Tibial nerve (tissue), 4 donors: ENCODE results near the gene SPOCK1. TPM values are rescaled to one million over a fixed set of nuclear protein-coding genes. Genes with fewer than 3 reads are reported as not detected.
A peak's percentile ranks its signal among the peaks of the same experiment; 100 is the strongest.

Experiments
- DNase-seq, 2 donors: peaks; one replicate each; pipeline ENCODE4 v3.0.0-alpha.2; 2019; ENCODE audit warnings: low spot score in 2 of 2
- H3K27ac ChIP-seq, 4 donors: fragments of 200-600 bp; sonication (generic) in 3 of 4; one replicate each; pipeline ENCODE4 v1.5.1; 2017 to 2019; ENCODE audit warnings: mild to moderate bottlenecking in 1 of 4
- H3K27me3 ChIP-seq, 2 donors: fragments of 200-600 bp; sonication (generic) in 1 of 2; one replicate each; pipeline versions ENCODE4 v1.5.1 to v1.6.0; 2017 to 2019
- H3K36me3 ChIP-seq, 3 donors: fragments of 200-600 bp; sonication (generic); one replicate each; pipeline ENCODE4 v1.5.1; 2018 to 2019
- H3K4me1 ChIP-seq, 4 donors: fragments of 200-600 bp; sonication (generic) in 3 of 4; one replicate each; pipeline ENCODE4 v1.5.1; 2017 to 2019
- H3K4me3 ChIP-seq, 4 donors: fragments of 200-600 bp; sonication (generic) in 3 of 4; one replicate each; pipeline ENCODE4 v1.5.1; 2017 to 2019; ENCODE audit warnings: mild to moderate bottlenecking in 1 of 4, moderate library complexity in 1 of 4
- H3K9me3 ChIP-seq, 4 donors: fragments of 200-600 bp; sonication (generic) in 3 of 4; one replicate each; pipeline ENCODE4 v1.5.1; 2017 to 2019
- CTCF ChIP-seq, 5 experiments: fragments of 200-600 bp in 3 of 5; fragments of 450-650 bp in 2 of 5; sonication (generic) in 3 of 5; IDR thresholded peaks; one replicate each; pipeline ENCODE4 v1.5.1; 2016 to 2019; ENCODE audit warnings: antibody characterized with exemption in 5 of 5, mild to moderate bottlenecking in 3 of 5, moderate library complexity in 2 of 5
- EP300 ChIP-seq, 2 donors: sonication (generic); formaldehyde crosslinking; IDR thresholded peaks; one replicate each; pipeline ENCODE4 v1.6.1; 2017; ENCODE audit warnings: antibody characterized with exemption in 2 of 2, mild to moderate bottlenecking in 1 of 2
- POLR2A ChIP-seq, 2 donors: fragments of 450-650 bp; IDR thresholded peaks; one replicate each; pipeline ENCODE4 v1.6.1; 2017; ENCODE audit warnings: antibody characterized with exemption in 2 of 2, mild to moderate bottlenecking in 2 of 2, moderate library complexity in 2 of 2
- WGBS, 2 donors: methylation state at CpG; one replicate each; pipeline ENCODE4 v1.1.5; 2018; 5-methylcytosine and 5-hydroxymethylcytosine counted together
- total RNA-seq, 4 donors: library from RNA; depleted of rRNA; stranded (reverse); fragments of >200 nt; gene quantifications; one replicate each; pipeline ENCODE4 v1.1.0, GENCODE V29; 2016

SPOCK1 gene
- total RNA-seq, 4 donors from 2014 or later = 39.8 to 119 (median 73.1) TPM

DNA sequence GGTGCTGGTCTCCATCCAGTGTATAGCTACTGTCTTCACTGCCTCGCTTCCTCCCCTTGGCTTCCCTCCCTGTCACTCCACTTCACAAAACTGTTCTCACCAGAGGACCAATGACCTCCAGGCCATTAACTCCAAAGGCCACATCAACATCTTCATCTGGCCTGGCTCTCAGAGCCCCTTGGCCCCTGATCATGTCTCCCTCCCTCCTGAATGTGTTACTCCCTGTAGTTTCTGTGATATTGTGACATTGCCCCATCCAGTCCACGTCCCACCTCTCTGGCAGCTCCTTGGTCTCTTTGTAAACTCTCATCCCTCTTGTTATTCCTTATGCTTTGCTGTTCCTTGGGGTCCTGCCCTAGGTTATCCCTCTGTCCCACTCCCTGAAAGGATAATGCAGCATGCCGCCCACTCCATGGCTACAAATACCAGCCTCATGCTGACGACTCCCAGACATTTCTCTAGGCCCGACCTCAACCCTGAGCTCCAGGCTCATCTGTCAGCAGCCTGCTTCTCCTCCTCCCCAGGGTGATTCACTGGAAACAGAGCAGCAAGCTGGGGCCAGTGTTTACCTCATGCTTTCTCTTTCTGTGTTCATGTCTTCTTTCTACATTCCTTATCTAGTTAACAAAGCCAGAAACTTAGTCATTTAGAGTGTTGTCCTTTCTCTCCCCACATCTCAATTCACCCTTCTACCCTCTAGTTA is 312.2 kb downstream of the SPOCK1 start:
- Histone ChIP-seq H3K27ac (peak overlapping the region in 2 of 4 donors; percentile 26 to 50), H3K4me3 (no peak overlapping the region), H3K4me1 (no peaks in the 10 kb centered on the region), H3K36me3 (no peaks in the 10 kb centered on the region), H3K9me3 (no peaks in the 10 kb centered on the region), H3K27me3 (no peaks in the 10 kb centered on the region)
- TF ChIP-seq EP300 (IDR thresholded peaks at IDR 0.05) (no peak), CTCF (IDR thresholded peaks at IDR 0.05) (no peak), POLR2A (IDR thresholded peaks at IDR 0.05) (no peak)
- 48 to 51% methylated on average over 5 of the region's 5 CpGs for WGBS, 2 donors
- DNase-seq = peak; percentile 20 to 36

GRCh38 chr5:137185193-137185592 is 313.9 kb downstream of the SPOCK1 start:
- no peak for DNase-seq
- Histone ChIP-seq H3K27ac (no peak overlapping the region), H3K27me3 (no peaks in the 10 kb centered on the region), H3K9me3 (no peaks in the 10 kb centered on the region), H3K4me1 (no peaks in the 10 kb centered on the region), H3K36me3 (no peaks in the 10 kb centered on the region), H3K4me3 (no peak overlapping the region)
- no peak for TF ChIP-seq POLR2A (IDR thresholded peaks at IDR 0.05)
- TF ChIP-seq CTCF (IDR thresholded peaks at IDR 0.05) = no peak
- TF ChIP-seq EP300 (IDR thresholded peaks at IDR 0.05) = no peak
- WGBS, 2 donors = 92 to 95% methylated on average over 2 of the region's 2 CpGs

GRCh38 chr5:137184734-137185133 is 314.4 kb downstream of the SPOCK1 start:
- Histone ChIP-seq H3K9me3 (no peaks in the 10 kb centered on the region), H3K36me3 (no peaks in the 10 kb centered on the region), H3K27me3 (no peaks in the 10 kb centered on the region), H3K4me3 (no peak overlapping the region), H3K27ac (no peak overlapping the region), H3K4me1 (no peaks in the 10 kb centered on the region)
- WGBS, 2 donors = 91 to 92% methylated on average over 2 of the region's 2 CpGs
- TF ChIP-seq EP300 (IDR thresholded peaks at IDR 0.05) (no peak), CTCF (IDR thresholded peaks at IDR 0.05) (no peak)
- DNase-seq = no peak

DNA sequence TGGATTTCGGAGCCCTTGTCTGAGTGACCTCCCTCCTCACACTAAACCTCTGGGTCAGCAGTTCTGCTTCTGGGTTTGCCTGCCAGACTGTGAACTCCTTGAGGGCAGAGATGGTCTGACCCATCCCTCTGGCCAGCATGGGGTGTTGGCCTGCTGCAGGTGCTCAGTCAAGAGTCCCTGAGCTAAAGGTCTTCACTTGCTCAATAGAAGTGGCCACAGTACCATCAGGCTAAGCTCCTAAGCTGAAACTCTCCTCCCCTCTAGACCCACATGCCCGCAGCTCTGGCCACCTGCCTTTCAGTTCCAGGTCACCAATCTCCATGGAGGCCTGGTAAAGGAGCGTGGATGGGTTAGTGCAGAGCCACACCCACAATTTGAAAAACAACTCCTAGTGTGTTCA is 316.6 kb downstream of the SPOCK1 start:
- TF ChIP-seq EP300 (IDR thresholded peaks at IDR 0.05) (no peak), CTCF (IDR thresholded peaks at IDR 0.05) (no peak), POLR2A (IDR thresholded peaks at IDR 0.05) (no peak)
- 83 to 85% methylated on average over 3 of the region's 3 CpGs for WGBS, 2 donors
- no peaks in the 10 kb centered on the region for H3K4me1 ChIP-seq

DNA sequence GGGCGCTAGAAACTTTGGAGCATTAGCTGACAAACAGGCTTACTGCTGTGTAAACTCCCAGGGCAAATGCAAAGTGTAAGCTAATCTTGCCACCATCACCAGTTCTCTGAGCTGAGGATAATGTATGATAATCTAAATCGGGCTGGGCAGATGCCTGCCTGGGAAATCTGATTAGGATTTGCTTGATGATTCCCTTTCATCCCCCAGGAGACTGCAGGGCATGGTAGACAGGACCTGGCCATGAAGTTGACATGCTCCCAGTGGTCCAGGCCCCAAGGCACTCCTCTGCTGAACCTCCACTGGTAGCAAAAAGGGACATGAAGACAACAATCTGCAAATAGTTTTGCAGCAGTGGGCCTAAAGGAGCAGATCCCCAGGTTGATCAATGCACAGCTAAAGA is 317.5 kb downstream of the SPOCK1 start:
- Histone ChIP-seq H3K4me1 (no peaks in the 10 kb centered on the region), H3K27ac (no peak overlapping the region), H3K4me3 (no peak overlapping the region), H3K27me3 (no peaks in the 10 kb centered on the region), H3K9me3 (no peaks in the 10 kb centered on the region), H3K36me3 (no peaks in the 10 kb centered on the region)
- no peak for DNase-seq
- 83 to 88% methylated on average over 2 of the region's 2 CpGs for WGBS, 2 donors
- TF ChIP-seq POLR2A (IDR thresholded peaks at IDR 0.05) = no peak
- no peak for TF ChIP-seq CTCF (IDR thresholded peaks at IDR 0.05)
- no peak for TF ChIP-seq EP300 (IDR thresholded peaks at IDR 0.05)

More for the DNA sequence above, 316.6 kb downstream of the SPOCK1 start:
- H3K36me3 ChIP-seq = no peaks in the 10 kb centered on the region
- no peak overlapping the region for H3K4me3 ChIP-seq
- no peaks in the 10 kb centered on the region for H3K27me3 ChIP-seq
- H3K27ac ChIP-seq = no peak overlapping the region
- DNase-seq = no peak
- no peaks in the 10 kb centered on the region for H3K9me3 ChIP-seq
